Measurements from ENCODE around the gene IL22RA2.

IL22RA2 gene

DNA sequence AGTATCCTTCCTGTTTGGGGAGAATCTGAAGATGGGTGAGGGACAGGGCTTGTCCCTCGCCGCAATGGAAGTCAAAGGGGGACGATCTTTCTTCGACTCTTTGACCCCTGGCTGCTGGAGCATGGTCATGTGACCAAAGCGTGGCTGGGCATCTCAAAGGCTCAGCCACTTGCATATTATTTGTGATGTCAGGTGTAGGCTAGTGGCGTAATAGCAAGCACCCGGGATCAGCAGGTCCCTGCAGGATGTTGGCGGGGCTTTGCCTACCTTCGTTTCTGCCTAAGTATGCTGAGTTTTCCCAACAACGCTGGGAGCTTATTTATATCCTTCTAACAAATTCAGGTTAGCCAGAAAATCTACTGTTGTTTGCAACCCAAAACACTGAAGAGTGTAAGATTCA lies 78.4 kb downstream of the IL22RA2 start:
- DNase-seq (ENCODE audit: low read depth), result no peak

GRCh38 chr6:137094411-137095008 lies 78.9 kb downstream of the IL22RA2 start:
- peak; percentile 11 for DNase-seq (ENCODE audit: low read depth)

Measured in activated T-helper 1 cell treated with Interleukin-2 at 50 U/mL for 16 hours (primary cell).